Activated T-cell treated with anti-CD3 and anti-CD28 coated beads for 24 hours (primary cell): Measurements from ENCODE around the gene CDK14.

Source experiments
- DNase-seq: peaks from one replicate; pipeline ENCODE4 v3.0.0-alpha.2; 2020; ENCODE audit warnings: low read depth

Gene CDK14

DNA sequence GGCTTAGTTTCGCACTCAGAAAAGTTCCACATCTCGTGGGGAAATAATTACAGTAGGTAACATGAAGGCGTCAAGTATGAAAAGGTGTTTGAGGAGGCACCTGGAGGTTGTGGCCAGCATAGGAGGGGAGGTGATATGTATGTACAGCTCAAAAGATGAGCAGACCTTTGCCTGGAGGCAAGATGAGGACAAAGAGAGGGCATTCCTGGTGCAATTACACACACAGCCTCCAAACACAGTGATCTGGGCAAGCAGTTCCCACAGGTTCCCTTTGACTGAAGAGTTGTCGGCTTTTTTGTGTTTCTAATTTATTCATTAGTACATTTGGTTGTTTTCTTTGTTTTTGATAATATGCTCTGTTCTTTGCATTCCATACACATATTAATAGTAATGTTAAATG lies 46.9 kb downstream of the CDK14 start:
- DNase-seq = no peak

GRCh38 chr7:90645784-90646183 lies 49.7 kb downstream of the CDK14 start:
- no peak for DNase-seq

- no peak for DNase-seq
Measured at GRCh38 chr7:90648107-90648506, 52.0 kb downstream of the CDK14 start.

GRCh38 chr7:90648834-90649233 lies 52.7 kb downstream of the CDK14 start:
- DNase-seq = no peak

DNA sequence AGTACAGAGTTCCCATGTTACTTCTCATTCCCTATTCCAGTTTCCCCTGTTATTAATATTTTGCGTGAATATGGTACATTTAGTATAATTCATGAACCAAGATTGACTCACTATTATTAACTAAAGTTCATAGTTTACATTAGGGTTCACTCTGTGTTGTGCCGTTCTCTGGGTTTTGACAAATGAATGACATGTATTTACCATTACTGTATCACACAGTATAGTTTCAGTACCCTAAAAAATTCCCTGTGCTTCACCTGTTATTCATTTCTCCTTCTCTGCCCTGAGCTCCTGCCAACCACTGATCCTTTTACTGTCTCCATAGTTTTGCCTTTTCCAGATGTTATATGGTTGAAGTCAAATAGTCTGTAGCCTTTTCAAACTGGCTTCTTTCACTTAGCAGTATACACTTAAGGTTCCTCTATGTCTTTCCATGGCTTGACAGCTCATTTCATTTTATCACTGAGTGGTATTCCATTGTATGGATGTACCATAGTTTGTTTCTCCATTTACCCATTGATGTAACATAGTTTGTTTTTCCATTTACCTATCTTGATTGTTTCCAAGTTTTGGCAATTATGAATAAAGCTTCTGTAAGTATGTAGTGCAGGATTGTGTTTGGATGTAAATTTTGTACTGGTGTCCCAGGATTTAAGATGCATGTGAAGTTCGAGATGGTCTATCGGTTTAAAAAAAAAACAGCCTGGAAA lies 58.8 kb downstream of the CDK14 start:
- no peak for DNase-seq

DNA sequence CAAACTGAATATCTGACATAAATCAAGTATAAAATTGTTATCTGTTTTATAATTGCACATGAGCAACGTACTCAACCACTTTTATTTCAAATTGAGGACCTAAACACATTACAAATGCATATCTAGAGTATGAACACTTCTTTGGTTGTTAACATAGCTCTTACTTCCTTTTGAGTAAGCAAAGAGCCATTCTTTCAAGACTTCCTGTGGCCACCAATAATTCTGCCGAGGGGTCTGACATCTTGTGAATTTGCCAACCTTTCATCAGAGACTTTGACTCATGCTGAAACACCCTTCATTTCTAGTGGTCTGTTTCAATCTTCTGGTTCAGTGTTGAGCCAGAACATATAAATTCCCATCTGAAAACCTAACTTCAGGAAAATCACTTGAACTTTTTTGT lies 59.4 kb downstream of the CDK14 start:
- no peak for DNase-seq

GRCh38 chr7:90657481-90657880 lies 61.4 kb downstream of the CDK14 start:
- no peak for DNase-seq

GRCh38 chr7:90660100-90660499 lies 64.0 kb downstream of the CDK14 start:
- no peak for DNase-seq

DNA sequence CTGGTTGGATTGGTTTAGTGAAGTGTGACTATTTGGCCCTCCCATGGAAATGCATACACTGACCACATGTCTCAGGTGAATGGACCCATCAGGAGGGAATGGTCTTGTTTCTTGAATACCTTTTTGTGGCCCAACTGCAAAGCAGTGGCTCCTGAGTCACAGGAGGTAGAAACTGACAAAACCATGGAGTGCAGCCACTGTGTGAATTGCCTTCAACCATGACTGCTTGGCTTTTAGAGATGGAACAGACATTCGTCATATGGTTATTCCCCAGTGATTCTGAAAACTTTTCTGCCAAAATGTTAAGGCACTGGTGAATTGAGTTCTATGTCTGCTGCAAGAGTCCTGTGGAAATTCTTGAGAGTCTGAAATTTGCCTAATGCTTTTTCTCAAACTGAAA lies 64.7 kb downstream of the CDK14 start:
- DNase-seq = no peak

DNA sequence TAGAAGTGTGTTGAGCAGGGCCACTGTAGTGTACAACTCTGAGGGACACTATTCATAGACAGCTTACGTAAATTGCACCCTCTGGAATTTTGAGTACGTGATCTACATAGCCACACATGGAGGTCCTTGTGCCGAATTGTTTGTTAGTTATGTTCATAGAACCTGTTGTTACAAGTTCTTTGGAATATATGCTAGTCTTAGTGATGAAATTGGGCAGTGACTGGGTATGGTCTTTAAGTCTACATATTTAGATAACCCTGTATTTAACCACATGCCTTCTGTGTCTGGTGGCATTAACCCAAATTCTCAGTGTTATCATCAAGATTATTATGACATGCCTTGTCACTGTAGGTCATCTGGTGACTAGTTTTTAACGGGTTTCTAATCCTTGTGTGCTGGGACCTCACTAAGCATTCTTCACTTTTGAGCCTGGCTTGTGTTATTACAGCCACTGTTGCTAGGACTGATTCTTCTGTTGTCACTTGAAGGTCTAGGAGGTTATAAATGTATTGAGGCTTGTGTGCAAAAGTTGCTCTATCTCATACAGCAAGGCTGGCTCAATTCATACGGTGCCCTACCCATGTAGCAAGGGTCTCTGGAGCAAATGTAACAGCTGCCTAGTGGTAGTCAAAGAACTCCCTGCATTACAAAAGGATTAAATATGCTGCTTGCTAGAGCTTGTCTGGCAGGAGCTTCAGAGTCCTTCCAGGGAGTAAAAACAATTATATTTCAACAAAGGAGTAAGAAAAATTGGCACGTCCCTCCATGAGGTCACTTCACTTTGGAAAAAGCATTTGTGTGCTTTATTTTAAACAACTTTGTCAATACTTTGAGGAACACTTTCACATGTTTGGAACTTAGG lies 65.4 kb downstream of the CDK14 start:
- DNase-seq = no peak

DNA sequence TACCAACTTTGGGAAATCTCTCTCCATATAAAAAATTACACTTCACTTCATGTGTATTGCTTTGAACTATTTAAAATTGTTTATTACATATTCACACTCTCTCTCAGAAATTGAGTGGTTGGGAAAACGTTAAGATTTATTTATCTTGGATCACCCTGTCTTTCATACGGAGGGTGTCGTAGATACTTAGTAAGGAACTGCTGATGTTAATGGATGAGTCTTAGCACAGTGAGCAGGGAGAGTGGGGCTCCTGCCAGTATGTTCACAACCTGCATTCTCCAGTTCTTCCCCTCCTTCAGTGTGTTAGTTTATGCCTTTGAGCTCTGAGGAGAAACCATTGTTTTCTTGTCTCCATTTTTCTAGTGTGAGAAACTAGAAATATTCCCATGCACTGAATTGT lies 67.1 kb downstream of the CDK14 start:
- no peak for DNase-seq

GRCh38 chr7:90666186-90666585 lies 70.1 kb downstream of the CDK14 start:
- no peak for DNase-seq

DNA sequence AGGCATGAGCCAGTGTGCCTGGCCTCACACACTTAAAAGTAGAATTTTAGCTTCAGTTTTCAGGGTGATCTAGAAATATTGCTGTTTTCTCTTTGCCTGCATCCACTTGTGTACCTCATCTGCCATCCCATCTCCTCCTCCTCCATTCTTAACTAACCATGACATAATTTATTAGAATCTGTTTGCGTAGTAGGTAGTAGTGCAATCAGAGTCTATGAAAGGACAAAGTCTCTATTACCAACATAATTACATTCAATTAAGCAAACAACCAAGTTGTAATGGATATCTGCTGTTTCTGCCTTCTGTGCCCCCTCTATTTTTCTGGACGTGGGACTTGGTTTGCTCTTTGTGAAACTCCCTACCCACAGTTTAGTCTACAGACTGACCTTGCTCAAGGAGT lies 72.9 kb downstream of the CDK14 start:
- DNase-seq = no peak

DNA sequence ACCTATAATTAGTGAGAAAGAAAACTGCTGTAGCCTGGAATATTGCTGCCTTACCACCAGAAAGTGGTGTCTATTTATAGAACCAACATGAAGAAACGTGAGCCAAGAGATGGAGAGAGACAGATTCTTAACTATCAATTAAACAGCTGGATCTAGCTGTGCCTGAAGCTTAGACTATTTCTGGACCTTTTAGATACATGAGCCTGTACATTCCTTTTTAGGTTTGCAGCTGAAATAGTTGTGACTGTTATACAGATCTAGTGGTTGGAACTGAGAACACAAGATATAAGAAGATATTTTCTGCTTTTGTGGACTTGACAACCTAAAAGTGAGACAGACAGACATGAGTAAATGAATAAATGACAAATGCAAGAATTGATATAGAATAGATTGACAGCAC lies 73.4 kb downstream of the CDK14 start:
- DNase-seq = no peak

GRCh38 chr7:90671571-90671970 lies 75.5 kb downstream of the CDK14 start:
- DNase-seq = no peak

- DNase-seq = no peak
Measured at GRCh38 chr7:90672210-90672609, 76.1 kb downstream of the CDK14 start.

- DNase-seq = no peak
Measured at GRCh38 chr7:90674625-90675024, 78.5 kb downstream of the CDK14 start.

DNA sequence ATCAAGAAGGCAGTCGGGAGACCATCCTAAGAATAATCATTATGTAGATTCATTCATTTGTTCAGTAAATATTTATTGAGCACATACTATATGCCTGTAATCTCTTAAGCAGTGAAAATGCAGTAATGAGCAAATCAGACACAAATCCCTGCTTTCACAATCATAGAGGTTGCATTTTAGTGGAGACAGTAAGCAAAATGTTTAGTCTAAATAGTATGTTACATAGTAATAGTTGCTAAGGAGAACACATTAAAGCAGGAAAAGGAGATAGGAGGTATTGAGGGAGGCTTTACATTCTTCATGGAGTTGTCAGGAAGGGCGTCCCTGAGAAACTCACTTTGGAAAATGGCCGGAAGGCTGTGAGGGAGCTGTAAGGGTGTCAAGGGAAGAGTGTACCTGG lies 79.9 kb downstream of the CDK14 start:
- no peak for DNase-seq

DNA sequence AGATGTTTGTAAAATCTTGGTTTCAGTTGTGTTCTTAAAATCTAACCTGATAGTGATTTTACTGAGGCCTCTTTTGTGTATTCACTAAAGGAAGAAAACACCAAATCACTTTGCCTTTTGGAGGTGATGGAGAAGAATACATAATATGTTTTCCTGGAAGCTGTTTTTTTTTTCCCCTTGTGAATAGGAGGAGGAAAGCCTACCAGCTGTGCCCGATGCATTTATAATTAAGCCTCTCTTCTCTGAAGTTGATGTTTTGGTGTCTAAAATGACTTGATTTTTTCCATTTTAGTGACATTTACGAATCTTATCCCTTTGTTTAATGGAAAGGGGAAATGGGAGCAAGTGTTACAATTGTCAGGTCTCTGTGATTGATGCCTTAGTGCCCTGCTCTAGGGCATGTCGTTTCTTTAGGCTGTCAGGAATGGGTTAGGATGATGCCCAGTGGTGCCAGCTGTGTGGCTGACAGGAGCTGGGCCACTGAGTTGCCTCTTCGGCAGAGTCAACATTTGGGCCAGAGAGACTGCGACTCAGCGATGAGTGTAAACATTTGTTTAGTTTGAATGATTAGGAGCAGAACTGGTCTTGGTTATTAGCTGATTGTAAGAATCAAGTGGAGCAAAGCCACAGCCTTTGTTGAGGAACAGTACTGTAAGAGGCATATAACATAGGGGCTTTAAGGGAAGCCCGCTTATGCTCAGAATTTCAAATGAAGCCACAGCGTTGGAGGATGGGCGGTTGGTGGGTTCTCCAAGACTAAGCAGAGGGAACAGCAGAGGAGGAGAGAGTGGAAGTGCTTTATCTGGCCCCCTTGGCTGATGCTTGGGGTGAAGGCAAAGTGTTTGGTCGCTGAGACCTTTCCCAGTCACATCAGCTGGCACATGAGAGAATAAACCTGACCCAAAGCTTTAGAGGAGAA lies 81.6 kb downstream of the CDK14 start:
- no peak for DNase-seq

- no peak for DNase-seq
Measured at GRCh38 chr7:90678986-90679385, 82.9 kb downstream of the CDK14 start.

DNA sequence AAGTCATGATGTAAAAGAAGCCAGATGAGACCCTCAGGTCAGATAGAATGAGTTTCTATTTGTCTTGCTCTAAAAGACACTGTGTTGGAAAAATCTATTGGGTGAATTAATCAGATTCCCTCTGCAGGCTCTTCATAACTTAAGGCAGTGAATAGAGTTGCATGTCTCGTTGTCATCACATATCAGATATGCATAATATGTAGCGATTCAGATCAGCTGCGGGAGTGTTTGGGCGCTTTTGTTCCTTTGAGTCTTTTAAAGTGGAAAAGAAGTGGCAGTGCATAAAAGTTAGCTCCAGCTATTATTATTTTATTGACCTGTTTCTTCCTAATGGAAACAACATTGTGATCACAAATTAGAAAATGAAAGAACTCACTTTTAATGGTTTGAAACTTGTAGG lies 84.4 kb downstream of the CDK14 start:
- no peak for DNase-seq

DNA sequence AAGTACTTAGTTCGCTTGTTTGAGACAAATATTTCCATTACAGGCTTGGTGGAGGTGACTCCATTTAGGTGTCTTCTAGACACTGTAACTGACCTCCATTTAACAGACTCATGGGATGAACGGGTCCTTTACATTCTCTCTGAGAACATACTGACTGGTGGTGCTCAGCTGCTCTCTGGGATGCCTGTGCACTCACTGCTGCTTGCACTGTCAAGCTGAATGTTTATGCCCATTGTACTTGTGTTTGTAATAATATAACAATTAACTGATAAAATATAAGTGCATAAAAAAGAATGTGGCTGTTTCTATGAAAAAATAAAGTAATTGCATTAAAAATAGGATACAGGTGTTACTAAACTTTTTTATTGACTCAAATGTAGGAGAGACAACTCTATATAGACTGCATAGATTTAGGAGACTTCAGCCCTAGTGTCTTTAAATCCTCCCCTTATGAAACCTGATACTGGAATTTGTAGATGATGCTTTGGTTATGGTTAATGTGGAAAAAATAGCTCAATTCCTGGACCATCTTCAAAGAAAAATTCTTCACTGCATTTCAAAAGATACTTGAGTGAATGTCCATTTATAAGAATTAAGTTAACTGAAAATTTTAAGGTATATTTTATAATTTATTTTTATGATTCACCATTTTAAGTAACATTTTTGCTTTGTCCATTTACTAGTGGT lies 85.4 kb downstream of the CDK14 start:
- no peak for DNase-seq
